ENCODE measurements around the gene SPTBN1.

Gene SPTBN1

DNA sequence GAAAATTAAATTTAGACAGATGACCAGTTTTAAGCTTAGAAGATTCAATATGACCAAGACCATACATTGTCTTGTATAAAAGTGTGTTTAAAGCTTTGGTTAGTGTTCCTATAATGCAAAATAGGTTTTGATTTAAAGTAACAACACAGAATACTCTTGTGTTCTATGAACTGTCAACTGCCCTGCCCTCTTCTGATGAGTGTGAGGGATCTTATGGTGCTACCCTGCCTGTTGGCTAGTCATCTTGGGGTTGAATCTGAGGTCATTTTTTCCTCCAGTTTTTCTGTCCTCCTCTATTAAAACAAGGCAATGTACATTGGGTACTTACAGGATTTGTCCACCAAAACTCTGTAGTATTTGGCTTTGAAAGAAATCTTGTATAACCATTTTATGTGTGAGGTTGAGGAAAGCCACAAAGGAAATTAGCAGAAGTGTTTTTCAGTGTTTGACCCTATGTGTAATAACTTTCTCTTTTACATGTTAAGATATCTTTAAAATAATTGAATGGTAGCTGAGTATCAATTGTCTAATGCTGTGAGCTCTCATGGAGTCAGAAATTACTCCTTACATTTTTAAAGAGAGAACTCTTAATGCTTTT, 129.1 kb downstream of the SPTBN1 start:
- Histone ChIP-seq H3K4me1 (ENCODE audit: control insufficient read depth in 2 of 2, insufficient read depth in 1 of 2, low read depth in 1 of 2, low read length in 2 of 2) (peaks cover 6 to 8% of the 10 kb centered on the region in 2 donors), H2AFZ (ENCODE audit: low read length) (no peak overlapping the region), H3K4me2 (ENCODE audit: insufficient read depth, low read length, poor library complexity, severe bottlenecking) (no peak overlapping the region), H2BK15ac (ENCODE audit: low read length) (no peak overlapping the region), H3K27me3 (ENCODE audit: control insufficient read depth in 3 of 3, insufficient read depth in 3 of 3, low read depth in 1 of 3, low read length in 3 of 3) (peaks cover 0 to 2% (median 0%) of the 10 kb centered on the region in 3 experiments), H3K9ac (ENCODE audit: low read depth, low read length, poor library complexity) (no peak overlapping the region), H3K18ac (ENCODE audit: low read length) (no peak overlapping the region), H3K23ac (ENCODE audit: low read depth, low read length, poor library complexity) (no peak overlapping the region), H3K4ac (ENCODE audit: low read length) (no peak overlapping the region), H3K14ac (ENCODE audit: low read length) (no peak overlapping the region), H2BK5ac (ENCODE audit: low read length) (no peak overlapping the region), H3K79me1 (ENCODE audit: low read depth, low read length) (no peaks in the 10 kb centered on the region), H3K9me3 (replicated peaks in 1 of 2; ENCODE audit: control insufficient read depth in 2 of 2, insufficient read depth in 1 of 2, low read depth in 1 of 2, low read length in 2 of 2) (no peaks in the 10 kb centered on the region), H4K91ac (ENCODE audit: low read depth, low read length, poor library complexity) (no peak overlapping the region), H2BK120ac (ENCODE audit: low read depth, low read length) (no peak overlapping the region), H3K27ac (replicated peaks; ENCODE audit: low read length) (no peak overlapping the region), H4K8ac (ENCODE audit: low read depth, low read length) (no peak overlapping the region), H3K4me3 (ENCODE audit: low read length in 2 of 2) (no peak overlapping the region), H2AK5ac (ENCODE audit: low read depth, low read length) (no peak overlapping the region), H2BK12ac (ENCODE audit: low read length) (no peak overlapping the region), H3K36me3 (replicated peaks in 1 of 2; ENCODE audit: control insufficient read depth in 2 of 2, insufficient read depth in 2 of 2, low read length in 2 of 2) (no peaks in the 10 kb centered on the region)
- no peak for DNase-seq (ENCODE audit: low spot score)

DNA sequence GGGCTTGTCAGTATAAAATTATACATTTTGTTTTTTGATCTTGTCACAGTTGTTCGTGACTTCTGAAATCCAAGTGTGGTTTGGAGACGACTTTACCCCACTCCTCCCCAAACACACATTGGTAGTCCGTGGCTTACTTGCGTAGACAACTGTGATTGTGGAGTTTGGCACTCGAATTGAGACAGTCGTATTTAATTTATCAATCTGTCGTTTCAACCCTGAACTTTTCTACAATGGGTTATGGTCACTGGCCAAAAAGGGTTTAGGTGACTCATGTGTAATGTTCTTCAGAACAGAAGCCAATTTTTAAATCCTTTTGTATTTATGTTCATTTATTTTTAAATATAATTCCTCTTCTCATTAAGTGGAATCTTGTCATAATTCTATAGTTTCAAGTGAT, 129.9 kb downstream of the SPTBN1 start:
- Histone ChIP-seq H2AK5ac (ENCODE audit: low read depth, low read length) (no peak overlapping the region), H2AFZ (ENCODE audit: low read length) (no peak overlapping the region), H2BK5ac (ENCODE audit: low read length) (no peak overlapping the region), H3K4me3 (ENCODE audit: low read length in 2 of 2) (no peak overlapping the region), H4K91ac (ENCODE audit: low read depth, low read length, poor library complexity) (no peak overlapping the region), H3K4me2 (ENCODE audit: insufficient read depth, low read length, poor library complexity, severe bottlenecking) (no peak overlapping the region), H3K14ac (ENCODE audit: low read length) (no peak overlapping the region), H3K4me1 (ENCODE audit: control insufficient read depth in 2 of 2, insufficient read depth in 1 of 2, low read depth in 1 of 2, low read length in 2 of 2) (peaks cover 6 to 8% of the 10 kb centered on the region in 2 donors), H3K4ac (ENCODE audit: low read length) (no peak overlapping the region), H3K18ac (ENCODE audit: low read length) (no peak overlapping the region), H3K9ac (ENCODE audit: low read depth, low read length, poor library complexity) (no peak overlapping the region), H2BK12ac (ENCODE audit: low read length) (no peak overlapping the region), H3K36me3 (replicated peaks in 1 of 2; ENCODE audit: control insufficient read depth in 2 of 2, insufficient read depth in 2 of 2, low read length in 2 of 2) (no peaks in the 10 kb centered on the region), H2BK15ac (ENCODE audit: low read length) (no peak overlapping the region), H2BK120ac (ENCODE audit: low read depth, low read length) (no peak overlapping the region), H4K8ac (ENCODE audit: low read depth, low read length) (no peak overlapping the region), H3K27ac (replicated peaks; ENCODE audit: low read length) (no peak overlapping the region), H3K23ac (ENCODE audit: low read depth, low read length, poor library complexity) (no peak overlapping the region), H3K79me1 (ENCODE audit: low read depth, low read length) (no peaks in the 10 kb centered on the region), H3K27me3 (ENCODE audit: control insufficient read depth in 3 of 3, insufficient read depth in 3 of 3, low read depth in 1 of 3, low read length in 3 of 3) (peaks cover 0 to 2% (median 0%) of the 10 kb centered on the region in 3 experiments), H3K9me3 (replicated peaks in 1 of 2; ENCODE audit: control insufficient read depth in 2 of 2, insufficient read depth in 1 of 2, low read depth in 1 of 2, low read length in 2 of 2) (no peaks in the 10 kb centered on the region)
- WGBS, 2 donors (ENCODE audit: extremely low coverage in 2 of 2, insufficient read length in 2 of 2, insufficient replicate concordance in 1 of 2): no CpG with 5 or more reads among the region's 7 CpGs
- DNase-seq (ENCODE audit: low spot score): no peak

DNA sequence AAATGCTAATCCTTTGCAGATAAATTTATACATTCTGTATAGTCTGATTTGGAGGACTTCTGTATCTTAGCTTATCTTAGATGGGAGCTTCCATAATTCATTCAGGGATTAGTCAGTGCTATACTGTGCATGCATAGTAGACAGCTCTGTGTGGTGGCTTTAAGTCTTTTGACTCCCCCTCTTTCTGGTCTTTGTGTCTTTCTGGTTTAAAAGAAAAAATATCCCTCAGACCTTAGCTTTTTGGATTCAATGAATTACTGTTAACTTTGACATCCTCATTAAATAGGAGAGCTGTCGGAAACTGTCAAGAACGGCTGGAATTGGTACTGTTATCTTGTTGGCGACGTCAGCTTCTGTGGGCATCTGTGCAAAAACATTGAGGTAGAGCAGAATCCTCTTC, 130.4 kb downstream of the SPTBN1 start:
- no peak overlapping the region for H2BK12ac ChIP-seq (ENCODE audit: low read length)
- H2AFZ ChIP-seq (ENCODE audit: low read length): no peak overlapping the region
- no peak overlapping the region for H4K91ac ChIP-seq (ENCODE audit: low read depth, low read length, poor library complexity)
- H3K23ac ChIP-seq (ENCODE audit: low read depth, low read length, poor library complexity): no peak overlapping the region
- H3K4ac ChIP-seq (ENCODE audit: low read length): no peak overlapping the region
- no peak overlapping the region for H2AK5ac ChIP-seq (ENCODE audit: low read depth, low read length)
- H3K79me1 ChIP-seq (ENCODE audit: low read depth, low read length): no peaks in the 10 kb centered on the region
- no peak overlapping the region for H2BK120ac ChIP-seq (ENCODE audit: low read depth, low read length)
- no peak overlapping the region for H3K4me2 ChIP-seq (ENCODE audit: insufficient read depth, low read length, poor library complexity, severe bottlenecking)
- H2BK5ac ChIP-seq (ENCODE audit: low read length): no peak overlapping the region
- no peak for DNase-seq (ENCODE audit: low spot score)
- no peak overlapping the region for H3K4me3 ChIP-seq (ENCODE audit: low read length in 2 of 2)
- H3K18ac ChIP-seq (ENCODE audit: low read length): no peak overlapping the region
- H3K36me3 ChIP-seq (replicated peaks in 1 of 2; ENCODE audit: control insufficient read depth in 2 of 2, insufficient read depth in 2 of 2, low read length in 2 of 2): no peaks in the 10 kb centered on the region
- H3K27me3 ChIP-seq (ENCODE audit: control insufficient read depth in 3 of 3, insufficient read depth in 3 of 3, low read depth in 1 of 3, low read length in 3 of 3): peaks cover 0 to 2% (median 0%) of the 10 kb centered on the region in 3 experiments
- peaks cover 5 to 6% of the 10 kb centered on the region in 2 donors for H3K4me1 ChIP-seq (ENCODE audit: control insufficient read depth in 2 of 2, insufficient read depth in 1 of 2, low read depth in 1 of 2, low read length in 2 of 2)
- H3K27ac ChIP-seq (replicated peaks; ENCODE audit: low read length): no peak overlapping the region
- H4K8ac ChIP-seq (ENCODE audit: low read depth, low read length): no peak overlapping the region
- H3K9me3 ChIP-seq (replicated peaks in 1 of 2; ENCODE audit: control insufficient read depth in 2 of 2, insufficient read depth in 1 of 2, low read depth in 1 of 2, low read length in 2 of 2): no peaks in the 10 kb centered on the region
- H3K9ac ChIP-seq (ENCODE audit: low read depth, low read length, poor library complexity): no peak overlapping the region
- H2BK15ac ChIP-seq (ENCODE audit: low read length): no peak overlapping the region
- H3K14ac ChIP-seq (ENCODE audit: low read length): no peak overlapping the region
- no CpG with 5 or more reads among the region's 4 CpGs for WGBS, 2 donors (ENCODE audit: extremely low coverage in 2 of 2, insufficient read length in 2 of 2, insufficient replicate concordance in 1 of 2)

DNA sequence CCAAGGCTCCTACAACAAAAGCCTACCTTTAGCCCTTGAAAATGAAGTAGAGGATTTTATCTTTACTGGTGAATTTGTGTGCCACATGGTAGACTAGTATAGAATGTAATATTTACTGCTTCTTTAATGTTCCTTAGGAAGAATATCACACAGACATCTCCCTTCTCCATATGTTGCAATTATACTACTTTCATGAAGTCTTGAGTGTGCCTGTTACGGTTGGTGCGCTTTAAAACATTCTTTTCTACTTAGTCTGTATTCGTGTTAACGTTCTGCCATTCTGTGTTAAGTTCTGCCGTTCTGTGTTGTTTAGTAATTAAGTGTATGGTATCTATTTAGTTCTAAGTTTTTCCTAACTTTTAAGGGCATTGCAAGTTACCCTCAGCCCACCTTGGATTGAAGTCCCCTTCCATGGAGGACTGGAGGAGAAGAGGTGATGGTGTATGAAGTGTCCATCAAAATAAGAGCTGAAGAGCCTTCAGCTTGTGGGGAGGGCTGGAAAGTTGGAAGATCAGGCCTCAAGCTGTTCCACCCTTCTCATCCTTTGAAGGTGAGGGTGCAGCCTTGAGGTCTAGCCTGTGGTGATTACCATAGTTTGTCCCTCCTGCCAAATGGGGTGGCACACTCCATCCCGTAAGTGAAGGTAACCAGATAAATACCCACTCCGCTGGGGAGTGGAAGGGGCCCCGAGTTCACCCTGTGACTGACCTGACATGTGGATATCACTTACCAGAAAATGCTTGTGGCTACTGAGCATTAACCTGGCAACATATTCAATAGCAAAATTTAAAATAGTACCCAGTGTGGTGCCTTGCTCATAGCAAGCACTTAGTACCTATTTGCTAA, 131.3 kb downstream of the SPTBN1 start:
- no peak overlapping the region for H3K4ac ChIP-seq (ENCODE audit: low read length)
- no peak for DNase-seq (ENCODE audit: low spot score)
- H2AFZ ChIP-seq (ENCODE audit: low read length): no peak overlapping the region
- H3K14ac ChIP-seq (ENCODE audit: low read length): no peak overlapping the region
- H2BK5ac ChIP-seq (ENCODE audit: low read length): no peak overlapping the region
- H2BK120ac ChIP-seq (ENCODE audit: low read depth, low read length): no peak overlapping the region
- no peak overlapping the region for H4K91ac ChIP-seq (ENCODE audit: low read depth, low read length, poor library complexity)
- H3K79me1 ChIP-seq (ENCODE audit: low read depth, low read length): no peaks in the 10 kb centered on the region
- no peak overlapping the region for H3K23ac ChIP-seq (ENCODE audit: low read depth, low read length, poor library complexity)
- H2BK12ac ChIP-seq (ENCODE audit: low read length): no peak overlapping the region
- H3K18ac ChIP-seq (ENCODE audit: low read length): no peak overlapping the region
- peaks cover 1 to 6% of the 10 kb centered on the region in 2 donors for H3K4me1 ChIP-seq (ENCODE audit: control insufficient read depth in 2 of 2, insufficient read depth in 1 of 2, low read depth in 1 of 2, low read length in 2 of 2)
- peaks cover 0 to 2% (median 0%) of the 10 kb centered on the region in 3 experiments for H3K27me3 ChIP-seq (ENCODE audit: control insufficient read depth in 3 of 3, insufficient read depth in 3 of 3, low read depth in 1 of 3, low read length in 3 of 3)
- WGBS, 2 donors (ENCODE audit: extremely low coverage in 2 of 2, insufficient read length in 2 of 2, insufficient replicate concordance in 1 of 2): no CpG with 5 or more reads among the region's 8 CpGs
- no peak overlapping the region for H2AK5ac ChIP-seq (ENCODE audit: low read depth, low read length)
- no peaks in the 10 kb centered on the region for H3K9me3 ChIP-seq (replicated peaks in 1 of 2; ENCODE audit: control insufficient read depth in 2 of 2, insufficient read depth in 1 of 2, low read depth in 1 of 2, low read length in 2 of 2)
- H3K4me2 ChIP-seq (ENCODE audit: insufficient read depth, low read length, poor library complexity, severe bottlenecking): no peak overlapping the region
- H3K27ac ChIP-seq (replicated peaks; ENCODE audit: low read length): no peak overlapping the region
- no peak overlapping the region for H4K8ac ChIP-seq (ENCODE audit: low read depth, low read length)
- no peak overlapping the region for H2BK15ac ChIP-seq (ENCODE audit: low read length)
- H3K4me3 ChIP-seq (ENCODE audit: low read length in 2 of 2): no peak overlapping the region
- H3K9ac ChIP-seq (ENCODE audit: low read depth, low read length, poor library complexity): no peak overlapping the region
- H3K36me3 ChIP-seq (replicated peaks in 1 of 2; ENCODE audit: control insufficient read depth in 2 of 2, insufficient read depth in 2 of 2, low read length in 2 of 2): no peaks in the 10 kb centered on the region
